ENCODE results near the gene PTPRZ1.
A peak's percentile ranks its signal among the peaks of the same experiment; 100 is the strongest.

PTPRZ1 gene

GRCh38 chr7:121966276-121966934, 93.4 kb downstream of the PTPRZ1 start:
- TF ChIP-seq CTCF (IDR thresholded peaks at IDR 0.05; ENCODE audit: insufficient read depth, low read length, missing control alignments) = no peak
- H3K4me3 ChIP-seq (ENCODE audit: low read depth, low read length) = no peak overlapping the region
- POLR2A ChIA-PET = no interaction called here
- CTCF ChIA-PET = interaction anchor here (0.7 kb wide), 1 partner anchor 160 kb away, joined by 3 read pairs; no protein-coding TSS in a partner anchor
- DNase-seq (ENCODE audit: low read depth, low spot score) = no peak

- CTCF ChIA-PET = interaction anchor here (1.0 kb wide), 1 partner anchor 27 kb away, joined by 3 read pairs; no protein-coding TSS in a partner anchor
- no peak for TF ChIP-seq CTCF (IDR thresholded peaks at IDR 0.05; ENCODE audit: insufficient read depth, low read length, missing control alignments)
- no peak overlapping the region for H3K4me3 ChIP-seq (ENCODE audit: low read depth, low read length)
- DNase-seq (ENCODE audit: low read depth, low spot score) = no peak
- POLR2A ChIA-PET = no interaction called here
These were observed 94.0 kb downstream of the PTPRZ1 start for GRCh38 chr7:121966935-121967332.

GRCh38 chr7:121985476-121986030, 112.6 kb downstream of the PTPRZ1 start:
- POLR2A ChIA-PET = no interaction called here
- no peak for TF ChIP-seq CTCF (IDR thresholded peaks at IDR 0.05; ENCODE audit: insufficient read depth, low read length, missing control alignments)
- H3K4me3 ChIP-seq (ENCODE audit: low read depth, low read length) = no peak overlapping the region
- DNase-seq (ENCODE audit: low read depth, low spot score) = no peak
- CTCF ChIA-PET = interaction anchor here (0.7 to 2.8 kb wide), 4 partner anchors 9 to 998 kb away, joined by 3 to 25 read pairs (median 6); no protein-coding TSS in a partner anchor

GRCh38 chr7:121992068-121992467, 119.1 kb downstream of the PTPRZ1 start:
- ChIA-PET POLR2A (no interaction called here), CTCF (interaction anchor here (1.0 to 6.4 kb wide), 11 partner anchors 8 to 624 kb away, joined by 3 to 134 read pairs (median 21); no protein-coding TSS in a partner anchor)
- no peak overlapping the region for H3K4me3 ChIP-seq (ENCODE audit: low read depth, low read length)
- DNase-seq (ENCODE audit: low read depth, low spot score) = no peak
- no peak for TF ChIP-seq CTCF (IDR thresholded peaks at IDR 0.05; ENCODE audit: insufficient read depth, low read length, missing control alignments)

GRCh38 chr7:121994625-121995410, 121.9 kb downstream of the PTPRZ1 start:
- CTCF ChIA-PET = interaction anchor here (0.6 to 6.4 kb wide), 74 partner anchors 8 to 1203 kb away, joined by 3 to 134 read pairs (median 4); partner anchors contain the start of gene PTPRZ1
- peak; percentile 79 for TF ChIP-seq CTCF (IDR thresholded peaks at IDR 0.05; ENCODE audit: insufficient read depth, low read length, missing control alignments)
- peak; percentile 47 for DNase-seq (ENCODE audit: low read depth, low spot score)
- no peak overlapping the region for H3K4me3 ChIP-seq (ENCODE audit: low read depth, low read length)
- POLR2A ChIA-PET = no interaction called here

GRCh38 chr7:122006687-122007086, 133.7 kb downstream of the PTPRZ1 start:
- no peak overlapping the region for H3K4me3 ChIP-seq (ENCODE audit: low read depth, low read length)
- DNase-seq (ENCODE audit: low read depth, low spot score) = no peak
- TF ChIP-seq CTCF (IDR thresholded peaks at IDR 0.05; ENCODE audit: insufficient read depth, low read length, missing control alignments) = no peak
- ChIA-PET POLR2A (no interaction called here), CTCF (interaction anchor here (1.0 kb wide), 1 partner anchor 14 kb away, joined by 3 read pairs; no protein-coding TSS in a partner anchor)

Measured in AG04449 (cell line).